CD1c-positive myeloid dendritic cell (primary cell): ENCODE results near the gene TRMT1.

Source experiments
- DNase-seq: peaks from one replicate; pipeline ENCODE4 v3.0.0-alpha.2; 2016; ENCODE audit errors: extremely low spot score

The TRMT1 gene

DNA sequence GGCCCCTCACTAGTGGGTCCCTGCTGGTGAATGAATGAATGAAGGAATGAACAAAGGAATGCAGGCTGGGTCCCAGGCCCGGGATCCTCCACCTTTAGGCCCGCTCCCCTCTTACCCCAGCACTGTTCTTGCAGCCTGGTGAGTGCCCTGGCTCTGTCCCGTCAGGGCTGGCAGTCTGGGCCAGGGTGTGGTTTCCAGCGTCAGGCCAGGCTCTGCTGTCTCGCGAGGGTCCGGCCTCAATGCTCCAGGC, 14.2 kb downstream of the TRMT1 start:
- no peak for DNase-seq

DNA sequence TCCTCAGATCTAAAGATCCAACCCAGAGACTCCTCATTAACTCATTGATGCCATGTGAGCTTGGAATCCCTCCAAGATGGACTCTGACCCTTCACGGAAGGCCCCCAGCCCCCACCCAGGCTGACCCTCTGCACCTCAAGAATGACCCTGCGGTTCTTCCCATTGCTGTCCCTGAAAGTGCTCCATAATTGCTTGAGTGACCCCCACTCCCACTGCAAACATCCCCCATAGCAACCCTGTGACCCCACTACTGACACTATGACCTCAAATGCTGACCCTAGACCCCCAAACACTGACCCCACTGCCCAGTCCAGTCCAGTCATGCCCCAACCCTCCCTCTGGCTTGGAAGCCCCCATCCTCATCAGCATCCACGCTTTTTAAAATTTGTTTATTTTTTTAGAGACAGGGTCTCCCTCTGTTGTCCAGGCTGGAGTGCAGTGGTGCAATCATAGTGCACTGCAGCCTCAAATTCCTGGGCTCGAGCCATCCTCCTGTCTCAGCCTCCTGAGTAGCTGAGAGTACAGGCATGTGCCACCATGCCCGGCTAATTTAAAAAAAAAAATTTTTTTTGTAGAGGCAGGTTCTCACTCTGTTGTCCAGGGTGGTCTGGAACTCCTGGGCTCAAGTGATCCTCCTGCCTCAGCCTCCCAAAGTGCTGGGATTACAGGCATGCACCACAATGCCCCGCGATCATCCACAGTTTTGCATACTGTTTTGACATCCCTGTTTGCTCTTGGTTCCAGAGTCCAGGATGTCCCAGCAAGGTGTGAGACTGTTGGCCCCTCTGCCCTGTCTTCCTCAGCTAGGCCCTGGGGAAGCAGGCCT, 14.7 kb downstream of the TRMT1 start:
- DNase-seq, result no peak

DNA sequence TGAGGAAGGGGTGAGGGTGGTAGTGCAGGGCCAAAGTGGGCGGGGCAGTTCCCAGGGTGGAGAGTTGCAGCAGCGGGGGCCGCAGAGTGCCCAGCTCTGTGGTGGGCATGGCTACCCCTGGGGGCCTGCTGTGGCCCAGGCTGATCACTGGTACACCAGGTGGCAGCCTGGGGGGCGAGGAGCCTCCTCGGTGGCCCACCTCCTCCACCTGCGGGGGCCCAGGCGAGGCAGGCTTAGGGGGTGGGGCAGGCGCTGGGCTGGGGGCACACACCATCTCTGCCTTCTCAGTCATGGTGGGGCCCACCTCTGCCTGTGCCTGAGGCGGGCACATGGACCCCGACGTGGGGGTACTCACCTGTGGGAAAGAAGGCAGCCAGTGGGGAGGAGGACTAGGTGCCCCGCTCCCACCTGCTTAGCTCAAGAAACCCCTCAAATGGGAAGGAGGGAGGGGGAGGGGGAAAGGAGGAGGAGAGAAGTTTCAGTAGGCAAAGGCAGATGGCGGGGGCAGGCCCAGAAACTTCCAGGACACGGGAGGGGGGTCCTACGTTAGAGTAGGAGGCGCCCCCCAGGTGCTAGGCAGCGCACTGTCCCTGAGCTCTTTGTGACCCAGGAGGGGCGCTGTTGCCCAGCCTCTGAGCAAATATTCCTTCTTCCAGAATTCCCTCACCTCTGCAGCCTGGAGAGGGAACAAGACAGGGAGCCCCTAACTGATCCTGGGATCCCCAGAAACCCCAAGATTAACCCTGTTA, 15.5 kb downstream of the TRMT1 start:
- no peak for DNase-seq

DNA sequence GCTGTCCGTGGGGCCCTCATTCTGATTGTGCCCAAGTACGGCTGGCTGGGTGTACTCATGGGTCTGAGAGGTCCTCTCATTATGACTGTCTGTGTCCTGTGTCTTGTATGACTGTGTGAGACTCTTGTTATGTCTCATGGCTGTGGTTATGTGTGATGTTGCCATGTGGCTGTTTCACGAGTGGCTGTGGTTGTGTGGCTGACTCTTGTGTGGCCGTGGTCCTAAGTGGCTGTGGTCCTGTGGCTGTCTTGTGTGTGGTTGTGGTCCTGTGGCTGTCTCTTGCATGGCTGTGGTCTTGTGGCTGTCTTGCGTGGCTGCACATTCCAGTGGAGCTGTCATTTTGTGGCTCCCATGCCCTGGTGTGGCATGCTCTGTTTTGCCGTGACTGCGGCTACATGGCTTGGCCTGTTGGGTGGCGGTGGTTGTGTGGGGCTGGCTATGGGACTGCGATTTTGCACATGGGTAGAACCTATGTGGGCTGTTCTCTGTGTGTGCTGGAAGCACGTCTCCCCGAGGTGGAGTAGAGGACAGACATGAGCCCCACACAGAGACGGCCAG, 16.4 kb downstream of the TRMT1 start:
- peak; percentile 57 for DNase-seq

- DNase-seq, result peak; percentile 91
Observed at GRCh38 chr19:13099073-13099999, 17.2 kb downstream of the TRMT1 start.

GRCh38 chr19:13098277-13099072, 18.1 kb downstream of the TRMT1 start:
- peak; percentile 79 for DNase-seq

GRCh38 chr19:13097463-13098258, 18.9 kb downstream of the TRMT1 start:
- DNase-seq, result peak; percentile 64

DNA sequence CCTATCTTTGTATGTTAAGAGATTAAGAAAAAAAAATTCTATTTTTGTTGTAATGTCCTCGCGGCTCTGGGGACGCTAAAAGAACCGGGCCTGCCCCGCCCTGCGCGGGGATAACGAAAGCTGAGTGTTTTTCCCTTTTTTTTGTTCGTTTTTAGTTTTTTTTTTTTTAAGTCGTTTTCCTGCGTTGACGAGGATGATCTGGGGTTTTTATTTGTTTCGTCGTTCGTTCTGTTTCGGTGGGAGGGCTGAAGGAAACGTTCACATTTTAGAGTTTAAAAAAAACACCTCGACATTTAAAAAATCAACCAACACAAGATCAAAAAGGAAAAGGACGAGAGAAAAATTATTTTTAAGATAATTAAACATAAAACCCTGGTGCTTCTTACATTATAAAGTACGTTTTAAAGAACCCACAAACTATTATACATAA, 19.5 kb downstream of the TRMT1 start:
- DNase-seq, result no peak

GRCh38 chr19:13095934-13096927, 20.3 kb downstream of the TRMT1 start:
- DNase-seq, result no peak

DNA sequence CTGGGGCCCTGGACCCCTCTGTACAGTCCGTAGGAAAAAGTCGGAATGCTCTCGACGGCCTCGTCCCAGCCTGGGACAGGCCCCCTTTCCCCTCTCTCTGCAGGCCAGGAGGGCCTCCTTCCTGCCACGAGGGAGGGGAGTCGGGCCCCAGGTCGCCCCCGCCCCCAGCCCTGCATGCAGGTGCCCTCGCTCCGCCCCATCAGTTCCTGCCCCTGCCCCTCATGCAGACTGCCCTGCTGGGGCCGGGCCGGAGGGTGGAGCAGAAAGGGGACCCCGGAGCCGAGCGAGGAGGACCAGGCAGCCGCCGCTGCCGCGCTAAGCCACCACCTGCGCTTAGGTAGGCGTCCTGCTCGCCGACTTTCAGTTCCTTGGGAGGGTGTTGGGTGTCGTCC, 21.2 kb downstream of the TRMT1 start:
- no peak for DNase-seq

DNA sequence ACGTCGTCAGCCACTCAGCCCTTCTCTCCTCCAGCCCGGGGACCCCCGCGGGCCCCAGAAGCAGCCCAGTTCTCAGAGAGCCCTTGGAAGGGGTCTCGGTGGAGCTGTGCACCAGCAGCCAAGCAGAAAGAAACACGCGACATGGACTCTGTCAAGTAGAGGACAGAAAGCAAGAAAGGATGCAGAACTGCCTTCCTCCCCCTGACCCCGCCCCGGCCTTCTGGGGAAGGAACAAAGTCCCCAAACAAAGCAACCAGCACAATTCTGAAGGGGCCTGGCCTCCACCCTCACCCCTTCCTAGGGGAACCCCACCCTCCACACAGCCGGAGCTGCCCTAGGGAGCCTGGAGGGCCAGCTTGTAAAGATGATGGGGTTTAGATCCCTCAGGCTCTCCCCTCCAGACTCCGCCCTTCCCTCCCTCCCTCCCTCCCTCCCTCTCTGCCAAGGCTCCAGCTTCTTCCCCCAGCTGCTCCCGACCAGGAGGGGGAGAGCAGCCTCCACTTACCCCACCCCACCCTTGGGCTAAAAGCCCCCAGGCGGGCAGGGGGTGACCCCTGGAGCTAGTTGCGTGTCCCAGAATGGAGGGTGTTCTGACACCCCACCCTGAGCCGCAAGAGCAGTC, 21.7 kb downstream of the TRMT1 start:
- DNase-seq, result peak; percentile 58

GRCh38 chr19:13094106-13094504, 22.4 kb downstream of the TRMT1 start:
- no peak for DNase-seq

GRCh38 chr19:13093407-13094105, 23.0 kb downstream of the TRMT1 start:
- peak; percentile 93 for DNase-seq

DNA sequence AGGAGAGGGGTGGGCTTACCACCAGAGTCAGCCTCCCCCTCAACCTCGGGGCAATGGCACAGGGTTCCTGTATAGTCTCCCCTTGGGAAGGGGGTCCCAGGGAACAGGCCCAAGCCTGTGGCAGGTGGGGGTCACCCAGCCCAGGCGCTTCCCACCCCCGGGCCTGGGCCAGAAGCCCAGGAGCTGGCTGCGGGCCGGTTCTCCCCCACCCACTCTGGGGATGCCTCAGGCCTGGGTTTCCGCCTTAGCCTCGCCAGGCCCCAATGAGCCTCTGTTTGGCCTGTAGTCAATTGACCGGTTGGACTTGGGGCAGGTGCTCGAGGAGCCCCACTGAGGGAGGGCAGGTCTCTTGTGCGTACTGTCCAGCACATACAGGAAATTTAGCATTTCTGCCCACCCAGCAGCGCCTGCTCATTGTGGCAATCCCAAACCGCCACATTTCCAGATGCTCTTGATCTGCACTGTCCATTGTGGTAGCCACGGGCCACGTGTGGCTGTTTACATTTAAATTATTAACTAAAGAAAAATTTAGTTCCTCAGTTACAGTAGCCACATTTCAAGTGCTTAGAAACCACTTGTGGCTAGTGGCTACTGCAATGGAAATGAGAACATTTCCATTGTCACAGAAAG, 23.8 kb downstream of the TRMT1 start:
- no peak for DNase-seq

- no peak for DNase-seq
Observed at GRCh38 chr19:13092158-13092543, 24.4 kb downstream of the TRMT1 start.

- no peak for DNase-seq
Observed at GRCh38 chr19:13091400-13092157, 25.0 kb downstream of the TRMT1 start.
